SK-N-SH treated with all-trans-retinoic acid at 6 μM for 48 hours (cell line): ENCODE results near the gene STIM2.

Experiments
- BACH2 ChIP-seq: fragments of 250-450 bp; sonication (Bioruptor Pico); IDR thresholded peaks from 2 replicates; pipeline ENCODE4 v1.9.0; 2021; ENCODE audit warnings: mild to moderate bottlenecking, borderline replicate concordance
- CSDC2 ChIP-seq: fragments of 250-450 bp; sonication (Bioruptor Pico); IDR thresholded peaks from 2 replicates; pipeline ENCODE4 v1.5.0; 2020; ENCODE audit warnings: mild to moderate bottlenecking, moderate library complexity
- ESRRG ChIP-seq: fragments of 250-450 bp; sonication (Bioruptor Pico); IDR thresholded peaks from 2 replicates; pipeline ENCODE4 v1.6.1; 2021; ENCODE audit warnings: mild to moderate bottlenecking
- ISL1 ChIP-seq: fragments of 250-450 bp; sonication (Bioruptor Pico); IDR thresholded peaks from 2 replicates; pipeline ENCODE4 v2.1.2; 2022; ENCODE audit warnings: mild to moderate bottlenecking, moderate library complexity
- OSR1 ChIP-seq: fragments of 250-450 bp; sonication (Bioruptor Pico); IDR thresholded peaks from 2 replicates; pipeline ENCODE4 v1.8.0; 2022; ENCODE audit warnings: moderate library complexity, mild to moderate bottlenecking, inconsistent platforms
- PATZ1 ChIP-seq: fragments of 250-450 bp; sonication (Bioruptor Pico); IDR thresholded peaks from 2 replicates; pipeline ENCODE4 v1.8.0; 2020; ENCODE audit warnings: mild to moderate bottlenecking, moderate library complexity, borderline replicate concordance
- POU6F1 ChIP-seq: fragments of 250-450 bp; sonication (Bioruptor Pico); IDR thresholded peaks from 2 replicates; pipeline ENCODE4 v1.8.0; 2021; ENCODE audit warnings: low read depth, mild to moderate bottlenecking, moderate library complexity, borderline replicate concordance
- PPARA ChIP-seq: fragments of 250-450 bp; sonication (Bioruptor Pico); IDR thresholded peaks from 2 replicates; pipeline ENCODE4 v1.5.0; 2020; ENCODE audit warnings: mild to moderate bottlenecking, borderline replicate concordance
- RARB ChIP-seq: fragments of 250-450 bp; sonication (Bioruptor Pico); IDR thresholded peaks from 2 replicates; pipeline ENCODE4 v1.8.0; 2021; ENCODE audit warnings: mild to moderate bottlenecking, moderate library complexity
- SNAI2 ChIP-seq: fragments of 250-450 bp; sonication (Bioruptor Pico); IDR thresholded peaks from 2 replicates; pipeline ENCODE4 v1.5.0; 2020; ENCODE audit warnings: mild to moderate bottlenecking, moderate library complexity
- ZC3H10 ChIP-seq: fragments of 250-450 bp; sonication (Bioruptor Pico); IDR thresholded peaks from 2 replicates; pipeline ENCODE4 v1.5.1; 2021; ENCODE audit warnings: mild to moderate bottlenecking, moderate library complexity
- ZFP3 ChIP-seq: fragments of 250-450 bp; sonication (Bioruptor Pico); IDR thresholded peaks from 2 replicates; pipeline ENCODE4 v1.5.0; 2020; ENCODE audit warnings: mild to moderate bottlenecking, moderate library complexity
- ZFP30 ChIP-seq: fragments of 450-650 bp; formaldehyde crosslinking; IDR thresholded peaks from 2 replicates; pipeline ENCODE4 v1.5.0; 2022; ENCODE audit warnings: mild to moderate bottlenecking, moderate library complexity
- ZNF8 ChIP-seq: fragments of 450-650 bp; formaldehyde crosslinking; IDR thresholded peaks from 2 replicates; pipeline ENCODE4 v1.5.0; 2020; ENCODE audit warnings: mild to moderate bottlenecking, moderate library complexity

- TF ChIP-seq POU6F1 (CRISPR knock-in tag) (no peak), ZNF8 (CRISPR knock-in tag) (no peak), ZFP30 (CRISPR knock-in tag) (no peak), ISL1 (CRISPR knock-in tag) (no peak), BACH2 (CRISPR knock-in tag) (no peak), PATZ1 (CRISPR knock-in tag) (no peak), RARB (no peak), ZFP3 (CRISPR knock-in tag) (no peak), OSR1 (CRISPR knock-in tag) (no peak), ZC3H10 (no peak), CSDC2 (CRISPR knock-in tag) (no peak), SNAI2 (CRISPR knock-in tag) (no peak), ESRRG (CRISPR knock-in tag) (no peak), PPARA (no peak)
Measured at GRCh38 chr4:26830033-26830432, 30.6 kb upstream of the STIM2 start.
